Iris pigment epithelial cell (primary cell): ENCODE measurements around the gene MDH1.
"Not testable (repeated sequence)": the region's sequence is repeated elsewhere in the genome, so short reads cannot be mapped to it uniquely, and the experiment has no call there.

Experiments
- DNase-seq: peaks from one replicate; pipeline ENCODE4 v3.0.0-alpha.2; 2011; ENCODE audit warnings: low read depth

Gene MDH1

GRCh38 chr2:63588385-63589147 is at the start of gene MDH1, which contains the start of gene WDPCP:
Gene MDH1, plus strand, starts transcription at chr2:63588963. Its CDS starts 81 bp downstream, at chr2:63589044.
Gene WDPCP, minus strand, starts transcription at chr2:63588477. Its CDS starts 206 bp downstream, at chr2:63588271.
- DNase-seq: peak; percentile 100

- peak; percentile 27 for DNase-seq
These were observed 49.2 kb upstream of the MDH1 start for GRCh38 chr2:63539416-63540162.

GRCh38 chr2:63544017-63544627 is 44.6 kb upstream of the MDH1 start:
- no peak for DNase-seq

GRCh38 chr2:63545023-63545422 is 43.7 kb upstream of the MDH1 start:
- no peak for DNase-seq

GRCh38 chr2:63553049-63553448 is 35.7 kb upstream of the MDH1 start:
- peak; percentile 76 for DNase-seq

- DNase-seq: no peak
These were observed 33.5 kb upstream of the MDH1 start for GRCh38 chr2:63555299-63555698.

GRCh38 chr2:63555931-63556330 is 32.8 kb upstream of the MDH1 start:
- no peak for DNase-seq

- DNase-seq: not testable (repeated sequence)
These were observed 30.9 kb upstream of the MDH1 start for GRCh38 chr2:63557819-63558218.

GRCh38 chr2:63558922-63559321 is 29.8 kb upstream of the MDH1 start:
- not testable (repeated sequence) for DNase-seq

- no peak for DNase-seq
These were observed 26.0 kb upstream of the MDH1 start for GRCh38 chr2:63562751-63563150.

- no peak for DNase-seq
These were observed 19.0 kb upstream of the MDH1 start for GRCh38 chr2:63569740-63570139.

- no peak for DNase-seq
These were observed 17.5 kb upstream of the MDH1 start for GRCh38 chr2:63571291-63571690.

- no peak for DNase-seq
These were observed 16.8 kb upstream of the MDH1 start for GRCh38 chr2:63572001-63572400.

- DNase-seq: not testable (repeated sequence)
These were observed 15.7 kb upstream of the MDH1 start for GRCh38 chr2:63573026-63573425.

- DNase-seq: not testable (repeated sequence)
These were observed 14.9 kb upstream of the MDH1 start for GRCh38 chr2:63573726-63574345.

- DNase-seq: no peak
These were observed 12.2 kb upstream of the MDH1 start for GRCh38 chr2:63576546-63576945.

GRCh38 chr2:63578767-63579166 is 10.0 kb upstream of the MDH1 start:
- no peak for DNase-seq

GRCh38 chr2:63580651-63581297 is 8.0 kb upstream of the MDH1 start:
- no peak for DNase-seq

- DNase-seq: peak; percentile 28
These were observed 7.3 kb upstream of the MDH1 start for GRCh38 chr2:63581298-63581961.

- DNase-seq: no peak
These were observed 5.9 kb upstream of the MDH1 start for GRCh38 chr2:63582873-63583272.

GRCh38 chr2:63587814-63588384 is 864 bp upstream of the MDH1 start:
- DNase-seq: no peak
